Measurements from ENCODE around the gene ROBO4. TPM values are rescaled to one million over a fixed set of nuclear protein-coding genes. Genes with fewer than 3 reads are reported as not detected.

ROBO4 gene
- not detected for total RNA-seq

DNA sequence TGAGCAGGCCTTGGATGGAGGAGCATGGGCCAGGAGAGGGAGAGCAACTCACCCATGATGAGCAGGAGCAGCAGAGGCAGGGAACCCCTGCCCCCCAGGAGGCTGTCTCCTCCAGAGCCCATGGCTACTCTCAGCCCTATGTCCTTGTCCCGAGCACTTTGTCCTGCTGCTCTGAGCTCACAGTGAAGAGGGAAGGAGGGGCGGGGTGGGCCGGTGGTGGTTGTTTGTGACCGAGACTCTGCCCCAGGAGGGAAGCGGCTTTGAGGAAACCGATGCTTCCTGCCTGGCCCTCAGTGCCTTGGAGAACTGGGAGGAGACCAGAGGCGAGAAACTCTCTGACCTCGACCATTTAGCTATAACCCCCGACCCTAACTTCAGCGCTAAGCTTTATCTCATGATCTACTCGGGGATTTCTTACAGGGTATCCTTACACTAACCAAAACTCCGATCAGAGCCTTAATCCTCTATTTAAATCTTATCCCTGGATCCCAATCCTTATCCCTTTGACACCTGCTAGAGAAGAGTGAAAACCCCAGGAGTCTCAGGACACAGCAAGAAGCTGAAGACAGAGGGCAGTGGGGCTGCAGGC is at the start of gene ROBO4:
Gene ROBO4 (minus strand): TSS at position 192 of the 589 bp plus-strand sequence. CDS start 70 bp downstream, at position 122.
- ATAC-seq (replicated peaks in 1 of 2) (no peak), DNase-seq (no peak)
- Mint-ChIP-seq H3K9me3 (no peaks in the 10 kb centered on the region), H3K4me1 (ENCODE audit: low read depth) (no peaks in the 10 kb centered on the region), H3K27me3 (ENCODE audit: low read depth) (peaks cover 20% of the 10 kb centered on the region), H3K27ac (no peak within 1 kb of the TSS), H3K4me3 (no peak within 1 kb of the TSS), H3K36me3 (ENCODE audit: insufficient read depth in 2 of 2) (no peaks in the 10 kb centered on the region)

DNA sequence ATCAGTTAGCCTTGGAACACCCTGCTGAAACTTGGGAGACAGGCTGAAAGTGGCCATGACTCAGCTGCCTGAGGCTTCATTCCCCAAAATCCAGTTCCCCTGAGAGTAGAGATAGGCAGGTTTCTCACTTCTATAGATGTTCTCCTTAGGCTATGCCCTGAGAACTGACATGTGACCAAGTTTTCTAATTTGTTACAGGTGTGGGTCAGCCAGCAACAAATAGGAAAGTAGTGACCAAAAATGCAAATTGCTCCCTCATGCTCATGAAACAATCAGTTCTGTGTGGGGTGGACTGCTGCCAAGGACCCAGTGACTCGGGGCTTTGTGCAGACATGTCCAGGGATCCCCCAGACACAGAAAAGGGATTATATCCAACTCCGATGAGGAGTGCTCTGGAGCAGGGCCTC is 49.1 kb upstream of the ROBO4 start:
- H3K36me3 Mint-ChIP-seq (ENCODE audit: insufficient read depth in 2 of 2) = peaks cover 5 to 10% of the 10 kb centered on the region in 2 donors
- ATAC-seq (replicated peaks in 1 of 2) = no peak
- no peak overlapping the region for H3K27ac Mint-ChIP-seq
- peaks cover 5 to 11% of the 10 kb centered on the region in 2 donors for H3K9me3 Mint-ChIP-seq
- no peak for DNase-seq
- no peak overlapping the region for H3K4me3 Mint-ChIP-seq
- H3K27me3 Mint-ChIP-seq (ENCODE audit: low read depth) = no peaks in the 10 kb centered on the region
- peaks cover 20% of the 10 kb centered on the region for H3K4me1 Mint-ChIP-seq (ENCODE audit: low read depth)

DNA sequence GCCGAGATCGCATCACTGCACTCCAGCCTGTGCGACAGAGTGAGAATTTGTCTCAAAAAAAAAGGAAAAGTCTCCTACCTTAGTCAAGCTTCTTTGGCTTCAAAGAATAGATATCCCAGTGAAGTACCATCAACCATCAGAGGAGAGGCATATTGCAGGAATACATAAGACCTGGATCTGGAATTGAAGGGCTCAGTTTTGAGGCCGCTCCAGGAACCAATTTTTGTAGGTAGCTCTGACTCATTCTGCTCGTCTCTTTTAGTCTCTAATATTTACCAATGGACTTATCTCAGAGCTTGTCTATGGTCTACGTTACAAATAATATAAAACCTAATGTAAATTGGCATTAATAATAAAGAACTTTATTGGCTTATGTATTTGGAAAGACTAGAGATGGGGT is 48.2 kb upstream of the ROBO4 start:
- ATAC-seq (replicated peaks in 1 of 2) (no peak), DNase-seq (no peak)
- H3K27ac Mint-ChIP-seq = no peak overlapping the region
- H3K27me3 Mint-ChIP-seq (ENCODE audit: low read depth) = no peaks in the 10 kb centered on the region
- H3K36me3 Mint-ChIP-seq (ENCODE audit: insufficient read depth in 2 of 2) = peaks cover 5 to 10% of the 10 kb centered on the region in 2 donors
- peaks cover 20% of the 10 kb centered on the region for H3K4me1 Mint-ChIP-seq (ENCODE audit: low read depth)
- peaks cover 5 to 11% of the 10 kb centered on the region in 2 donors for H3K9me3 Mint-ChIP-seq
- H3K4me3 Mint-ChIP-seq = no peak overlapping the region

DNA sequence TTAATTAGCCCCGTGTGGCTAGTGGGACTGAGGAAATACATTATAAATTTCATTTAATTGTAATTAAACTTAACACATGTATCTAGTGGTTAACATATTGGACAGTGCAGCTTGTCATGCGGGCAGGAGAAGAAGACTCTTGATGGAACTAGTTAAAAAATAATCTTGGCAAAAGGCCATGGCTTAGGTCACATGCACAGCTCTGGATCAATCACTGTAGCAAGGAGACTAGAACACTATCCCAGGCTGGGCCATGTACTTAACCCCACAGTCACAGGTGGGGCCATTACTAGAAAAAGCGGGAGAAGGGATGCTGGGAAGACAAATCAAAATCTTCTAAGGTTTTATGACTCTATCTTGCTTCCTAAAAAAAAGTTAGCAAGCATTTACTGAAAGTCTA is 46.9 kb upstream of the ROBO4 start:
- H3K4me1 Mint-ChIP-seq (ENCODE audit: low read depth) = peaks cover 20% of the 10 kb centered on the region
- no peak overlapping the region for H3K27ac Mint-ChIP-seq
- peaks cover 5 to 11% of the 10 kb centered on the region in 2 donors for H3K9me3 Mint-ChIP-seq
- ATAC-seq (replicated peaks in 1 of 2) (no peak), DNase-seq (no peak)
- no peaks in the 10 kb centered on the region for H3K27me3 Mint-ChIP-seq (ENCODE audit: low read depth)
- no peak overlapping the region for H3K4me3 Mint-ChIP-seq
- H3K36me3 Mint-ChIP-seq (ENCODE audit: insufficient read depth in 2 of 2) = peaks cover 5 to 8% of the 10 kb centered on the region in 2 donors

DNA sequence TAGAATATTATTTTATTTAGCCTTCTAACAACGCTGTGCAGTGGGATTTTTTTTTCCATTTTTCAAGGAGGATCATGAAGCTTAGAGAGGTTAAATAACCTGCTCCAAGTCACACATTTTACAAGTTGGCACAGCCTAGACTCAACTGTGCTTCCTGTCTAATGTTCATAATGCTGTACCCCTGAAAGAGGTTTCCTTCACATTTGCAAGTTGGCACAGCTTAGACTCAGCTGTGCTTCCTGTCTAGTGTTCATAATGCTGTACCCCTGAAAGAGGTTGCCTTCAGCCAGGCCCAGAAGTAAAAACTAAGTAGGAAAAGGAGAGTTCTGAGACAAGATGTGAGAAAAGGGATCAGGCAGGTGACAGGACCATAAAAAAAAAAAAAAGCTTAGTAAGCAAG is 46.1 kb upstream of the ROBO4 start:
- Mint-ChIP-seq H3K27me3 (ENCODE audit: low read depth) (no peaks in the 10 kb centered on the region), H3K4me1 (ENCODE audit: low read depth) (peaks cover 20% of the 10 kb centered on the region), H3K4me3 (no peak overlapping the region), H3K27ac (peak overlapping the region; percentile 58), H3K9me3 (peaks cover 5 to 7% of the 10 kb centered on the region in 2 donors), H3K36me3 (ENCODE audit: insufficient read depth in 2 of 2) (peaks cover 4 to 7% of the 10 kb centered on the region in 2 donors)
- DNase-seq (no peak), ATAC-seq (replicated peaks in 1 of 2) (no peak)

DNA sequence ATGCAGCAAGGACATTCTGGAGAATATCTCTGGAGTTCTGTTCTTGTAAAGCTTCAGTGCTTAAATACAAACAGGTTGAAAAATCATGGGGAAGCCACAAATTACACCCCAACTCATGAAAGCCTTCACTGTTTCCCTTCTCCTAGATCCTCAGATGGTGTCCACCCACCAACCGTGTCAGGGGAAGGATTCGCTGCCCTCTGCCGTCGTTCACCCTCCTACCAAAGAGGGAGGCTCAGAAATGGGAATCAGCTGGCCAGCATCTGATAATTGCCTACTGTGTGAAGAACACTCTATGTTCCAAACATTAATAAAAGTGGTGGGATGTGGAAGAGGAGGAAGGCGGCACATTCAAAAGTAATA is 45.6 kb upstream of the ROBO4 start:
- no peak for ATAC-seq (replicated peaks in 1 of 2)
- H3K27me3 Mint-ChIP-seq (ENCODE audit: low read depth) = no peaks in the 10 kb centered on the region
- no peak overlapping the region for H3K27ac Mint-ChIP-seq
- H3K4me3 Mint-ChIP-seq = no peak overlapping the region
- peaks cover 20% of the 10 kb centered on the region for H3K4me1 Mint-ChIP-seq (ENCODE audit: low read depth)
- peaks cover 1 to 4% of the 10 kb centered on the region in 2 donors for H3K9me3 Mint-ChIP-seq
- no peak for DNase-seq
- H3K36me3 Mint-ChIP-seq (ENCODE audit: insufficient read depth in 2 of 2) = peaks cover under 1 to 2% of the 10 kb centered on the region in 2 donors

DNA sequence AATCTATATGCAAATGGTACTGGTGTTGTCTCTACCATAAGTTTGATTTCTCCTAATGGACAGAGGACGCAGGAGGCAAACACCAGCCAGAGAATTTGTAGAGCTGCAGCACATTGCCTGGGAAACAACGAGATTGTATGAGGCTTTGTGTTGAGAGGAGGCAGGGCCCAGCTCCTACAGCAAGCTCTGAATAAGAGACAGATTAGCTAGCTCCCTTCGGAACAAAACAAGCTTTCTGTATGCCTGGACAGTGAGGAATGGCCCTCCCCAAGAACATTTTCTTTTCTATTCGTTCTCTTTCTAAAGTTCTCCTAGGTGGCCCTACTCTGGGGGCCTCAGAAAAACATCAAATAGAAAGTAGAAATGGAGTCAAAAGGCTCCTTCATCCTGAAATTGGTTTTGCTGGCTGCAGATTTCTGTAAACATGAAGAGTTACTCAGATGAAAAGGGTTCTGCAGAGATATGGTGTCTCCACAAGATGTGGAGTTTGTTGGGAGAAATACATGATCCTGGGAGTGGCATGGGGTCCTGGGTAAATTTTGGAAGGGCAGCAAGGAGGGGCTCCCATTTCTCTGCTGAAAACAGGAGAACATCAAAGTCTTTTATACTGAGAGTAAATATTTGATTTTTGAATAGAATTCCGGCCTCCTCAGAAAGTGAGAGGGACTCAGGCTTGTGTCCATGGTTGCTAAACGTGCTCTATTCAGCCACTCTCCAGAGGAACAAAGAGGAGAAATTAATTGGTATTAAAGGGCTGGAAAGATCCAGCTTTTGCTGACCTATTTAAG is 45.0 kb upstream of the ROBO4 start:
- Mint-ChIP-seq H3K36me3 (ENCODE audit: insufficient read depth in 2 of 2) (no peaks in the 10 kb centered on the region), H3K27ac (no peak overlapping the region), H3K4me1 (ENCODE audit: low read depth) (peaks cover 20% of the 10 kb centered on the region), H3K9me3 (no peaks in the 10 kb centered on the region), H3K27me3 (ENCODE audit: low read depth) (no peaks in the 10 kb centered on the region), H3K4me3 (no peak overlapping the region)
- ATAC-seq (replicated peaks in 1 of 2) (no peak), DNase-seq (no peak)

DNA sequence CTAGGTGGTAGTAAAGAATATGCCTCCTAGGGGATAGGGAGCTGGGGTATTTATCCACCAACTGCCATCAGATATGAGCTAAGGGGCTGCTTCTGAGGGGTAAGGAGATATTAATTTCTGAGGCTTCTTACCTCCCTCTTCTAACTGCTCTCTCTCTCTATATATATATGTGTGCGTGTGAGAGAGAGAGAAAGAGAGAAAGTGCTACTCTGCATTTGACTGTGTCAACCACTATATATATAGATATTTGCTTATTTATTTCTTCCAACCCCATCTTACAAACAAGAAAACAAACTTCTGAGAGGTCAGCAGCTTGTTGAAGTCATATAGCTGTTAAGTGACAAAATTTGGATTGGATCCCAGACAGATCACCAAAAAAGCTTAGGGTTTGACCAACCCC is 44.0 kb upstream of the ROBO4 start:
- ATAC-seq (replicated peaks in 1 of 2) (no peak), DNase-seq (no peak)
- Mint-ChIP-seq H3K27me3 (ENCODE audit: low read depth) (no peaks in the 10 kb centered on the region), H3K4me3 (no peak overlapping the region), H3K9me3 (no peaks in the 10 kb centered on the region), H3K4me1 (ENCODE audit: low read depth) (peaks cover 20% of the 10 kb centered on the region), H3K27ac (no peak overlapping the region), H3K36me3 (ENCODE audit: insufficient read depth in 2 of 2) (no peaks in the 10 kb centered on the region)

DNA sequence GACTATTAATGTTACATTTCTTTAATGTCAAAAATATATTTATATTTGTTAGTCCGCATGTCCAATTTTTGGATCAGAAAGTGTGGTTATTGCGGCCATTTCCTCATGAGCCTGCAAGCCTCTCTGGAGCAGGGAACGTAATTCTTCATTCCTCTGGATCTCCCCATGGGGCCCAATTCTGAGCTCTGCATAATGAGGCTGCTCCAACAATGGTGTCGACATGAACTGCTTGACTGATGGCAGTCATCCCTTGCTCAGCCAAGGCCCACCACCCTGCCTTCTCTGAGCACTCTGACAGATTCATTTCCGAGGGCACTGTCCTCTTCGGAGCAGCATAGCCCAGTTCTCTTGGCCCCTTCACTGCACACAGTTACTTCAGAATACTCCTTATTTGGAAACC is 41.3 kb upstream of the ROBO4 start:
- no peak overlapping the region for H3K4me3 Mint-ChIP-seq
- DNase-seq (no peak), ATAC-seq (replicated peaks in 1 of 2) (no peak)
- H3K27me3 Mint-ChIP-seq (ENCODE audit: low read depth) = no peaks in the 10 kb centered on the region
- no peaks in the 10 kb centered on the region for H3K9me3 Mint-ChIP-seq
- H3K36me3 Mint-ChIP-seq (ENCODE audit: insufficient read depth in 2 of 2) = no peaks in the 10 kb centered on the region
- no peak overlapping the region for H3K27ac Mint-ChIP-seq
- H3K4me1 Mint-ChIP-seq (ENCODE audit: low read depth) = peaks cover 19% of the 10 kb centered on the region

DNA sequence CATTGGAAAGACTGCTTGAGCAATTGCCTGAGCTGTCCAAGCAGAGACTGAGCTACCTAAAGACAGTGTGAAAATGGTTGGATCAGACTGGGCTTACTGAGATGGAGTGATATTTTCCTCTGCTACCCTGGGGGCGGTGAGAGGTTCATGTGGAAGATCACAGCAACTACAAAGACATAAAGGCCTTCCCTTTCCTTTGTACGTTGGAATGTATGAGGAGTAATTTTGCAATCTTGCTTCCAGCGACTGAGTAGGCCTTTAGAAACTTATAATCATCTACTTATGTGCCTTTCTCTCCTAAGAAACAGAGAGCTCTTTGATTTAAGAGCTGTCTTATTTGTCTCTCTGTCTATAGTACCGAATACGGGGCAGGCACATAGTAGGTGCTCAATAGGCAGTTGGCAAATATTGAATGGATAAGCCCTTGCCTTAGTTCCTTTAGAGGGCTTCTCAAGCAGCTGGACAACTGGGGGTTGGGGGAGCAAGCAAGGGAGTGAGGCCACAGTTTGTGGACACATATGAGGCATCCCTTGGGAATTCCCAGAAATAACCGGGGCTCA is 40.6 kb upstream of the ROBO4 start:
- Mint-ChIP-seq H3K27me3 (ENCODE audit: low read depth) (no peaks in the 10 kb centered on the region), H3K9me3 (no peaks in the 10 kb centered on the region), H3K4me1 (ENCODE audit: low read depth) (peaks cover 13% of the 10 kb centered on the region), H3K27ac (no peak overlapping the region), H3K36me3 (ENCODE audit: insufficient read depth in 2 of 2) (no peaks in the 10 kb centered on the region), H3K4me3 (no peak overlapping the region)
- ATAC-seq (replicated peaks in 1 of 2) (no peak), DNase-seq (no peak)

DNA sequence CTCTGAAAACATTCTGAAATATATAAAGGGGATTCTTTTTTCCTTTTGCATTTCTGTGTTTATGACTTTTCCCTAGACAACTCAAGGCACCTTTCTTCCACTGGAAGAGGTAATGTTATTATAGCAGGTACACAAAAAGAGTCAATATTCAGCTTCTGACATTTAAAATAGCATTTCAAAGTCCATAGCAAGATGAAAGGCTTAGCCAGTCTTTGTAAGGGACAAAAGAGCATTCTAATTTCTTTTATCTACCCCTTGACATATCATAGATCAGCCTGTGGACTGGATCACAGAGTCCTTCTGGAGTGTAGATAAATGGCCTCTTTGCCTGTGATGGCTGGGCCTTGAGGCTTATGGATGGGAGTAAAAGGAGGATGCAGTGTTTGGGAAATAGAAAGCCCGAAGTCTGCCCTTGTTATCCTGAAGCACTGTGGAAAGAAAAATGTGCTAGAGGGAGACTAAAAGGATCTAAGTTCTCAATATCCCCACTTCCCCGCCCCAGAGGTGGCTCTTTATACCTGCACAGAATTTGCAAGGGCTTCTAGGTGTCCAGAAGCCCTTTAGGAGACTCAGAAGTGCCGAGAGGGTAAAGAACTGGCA is 39.8 kb upstream of the ROBO4 start:
- H3K4me1 Mint-ChIP-seq (ENCODE audit: low read depth) = peaks cover 4% of the 10 kb centered on the region
- H3K36me3 Mint-ChIP-seq (ENCODE audit: insufficient read depth in 2 of 2) = no peaks in the 10 kb centered on the region
- H3K27ac Mint-ChIP-seq = no peak overlapping the region
- ATAC-seq (replicated peaks in 1 of 2) = no peak
- H3K27me3 Mint-ChIP-seq (ENCODE audit: low read depth) = no peaks in the 10 kb centered on the region
- no peak overlapping the region for H3K4me3 Mint-ChIP-seq
- H3K9me3 Mint-ChIP-seq = no peaks in the 10 kb centered on the region
- DNase-seq = no peak

DNA sequence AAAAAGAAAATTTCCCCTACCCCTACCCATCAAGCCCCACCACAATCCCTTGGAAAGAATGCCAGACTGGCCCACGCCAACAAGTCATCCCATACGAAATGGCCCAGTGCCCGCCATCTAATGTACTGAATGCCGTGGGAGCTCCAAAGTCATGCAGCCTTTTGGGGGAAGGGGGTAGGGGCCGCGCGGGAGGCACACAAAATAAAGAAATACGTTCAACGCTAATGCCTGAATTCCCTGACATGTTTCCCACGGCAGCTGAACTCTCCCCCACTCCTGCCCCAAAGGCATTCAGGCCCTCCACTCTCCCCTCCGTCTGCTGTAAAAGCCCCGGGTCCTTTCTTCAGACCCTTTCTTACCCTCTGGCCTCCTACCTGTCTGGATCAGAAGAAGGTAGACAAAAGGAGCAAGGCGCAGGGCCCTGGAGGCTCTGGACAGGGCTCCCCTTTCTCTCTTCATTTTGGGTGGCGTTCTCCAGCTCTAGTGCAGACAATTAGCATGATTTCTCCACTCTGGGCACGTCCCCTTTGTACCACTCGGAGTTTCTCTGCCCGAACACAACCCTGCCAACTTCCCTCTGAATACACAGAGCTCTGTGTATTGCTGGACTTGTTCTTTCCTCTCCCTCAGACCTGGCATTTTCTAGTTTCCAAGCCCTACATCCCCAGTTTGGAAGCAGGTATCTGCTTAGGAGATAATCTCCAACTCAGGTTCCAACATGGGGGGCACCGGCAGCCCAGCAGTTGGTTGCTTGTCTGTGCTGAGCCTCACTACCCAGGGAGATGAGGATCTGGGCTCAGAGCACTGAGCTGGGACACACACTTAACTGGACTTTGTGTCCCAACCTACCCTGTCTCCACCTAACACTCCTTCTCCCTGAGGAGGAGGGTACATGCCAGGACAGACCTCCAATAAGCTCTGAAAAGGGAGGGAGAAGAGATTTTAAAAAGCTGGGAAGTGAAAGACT is 38.2 kb upstream of the ROBO4 start, which contains the start of gene HEPACAM:
Gene HEPACAM (minus strand): TSS at position 500 of the 967 bp plus-strand sequence. CDS start 41 bp downstream, at position 459.
- H3K9me3 Mint-ChIP-seq = no peaks in the 10 kb centered on the region
- H3K4me1 Mint-ChIP-seq (ENCODE audit: low read depth) = peaks cover 6% of the 10 kb centered on the region
- ATAC-seq (replicated peaks in 1 of 2) = no peak
- H3K27me3 Mint-ChIP-seq (ENCODE audit: low read depth) = no peaks in the 10 kb centered on the region
- no peak for DNase-seq
- H3K4me3 Mint-ChIP-seq = no peak within 1 kb of the TSS
- no peak within 1 kb of the TSS for H3K27ac Mint-ChIP-seq
- no peaks in the 10 kb centered on the region for H3K36me3 Mint-ChIP-seq (ENCODE audit: insufficient read depth in 2 of 2)
